HepG2 (cell line): Measurements from ENCODE around the gene TMC8. TPM values are rescaled to one million over a fixed set of nuclear protein-coding genes. Genes with fewer than 3 reads are reported as not detected.
A peak's percentile ranks its signal among the peaks of the same experiment; 100 is the strongest.

ENCODE experiments used
- HIC2 ChIP-seq: sonication (generic); formaldehyde crosslinking; IDR thresholded peaks from 2 replicates; pipeline ENCODE4 v1.9.0; 2022; ENCODE audit warnings: low read depth, missing genetic modification reagents
- HOXA5 ChIP-seq: sonication (generic); formaldehyde crosslinking; IDR thresholded peaks from 2 replicates; pipeline ENCODE4 v1.4.0; 2020; ENCODE audit warnings: missing genetic modification reagents
- KAT7 ChIP-seq: IDR thresholded peaks from 2 replicates; pipeline ENCODE4 v1.6.1; 2018; ENCODE audit warnings: borderline replicate concordance, missing compliant biosample characterization
- MAZ ChIP-seq, 2 experiments: sonication (generic) in 1 of 2; formaldehyde crosslinking in 1 of 2; IDR thresholded peaks; 2 replicates each; pipeline versions ENCODE4 v1.5.0 to v1.6.1; 2012 to 2020; ENCODE audit warnings: low read depth in 2 of 2, mild to moderate bottlenecking in 2 of 2, borderline replicate concordance in 1 of 2, improper control_type of control experiment in 1 of 2, low read length in 1 of 2, missing genetic modification reagents in 1 of 2, moderate library complexity in 1 of 2
- MTF1 ChIP-seq: sonication (generic); formaldehyde crosslinking; IDR thresholded peaks from 2 replicates; pipeline ENCODE4 v1.5.0; 2020; ENCODE audit warnings: missing genetic modification reagents
- PRPF4 ChIP-seq: fragments of 200-400 bp; formaldehyde crosslinking; IDR thresholded peaks from 2 replicates; pipeline ENCODE4 v1.6.1; 2016; ENCODE audit warnings: low read length, low read depth; ENCODE audit not compliant: poor library complexity, severe bottlenecking
- RCOR2 ChIP-seq: IDR thresholded peaks from 2 replicates; pipeline ENCODE4 v1.6.1; 2016; ENCODE audit warnings: missing biosample characterization, missing genetic modification reagents
- SETDB1 ChIP-seq: sonication (generic); formaldehyde crosslinking; IDR thresholded peaks from 2 replicates; pipeline ENCODE4 v1.5.1; 2020; ENCODE audit warnings: missing genetic modification reagents, mild to moderate bottlenecking, borderline replicate concordance
- SMC3 ChIP-seq: IDR thresholded peaks from 2 replicates; pipeline ENCODE4 v1.6.1; 2011; ENCODE audit warnings: low read length, improper control_type of control experiment
- TBX2 ChIP-seq: sonication (generic); formaldehyde crosslinking; IDR thresholded peaks from 2 replicates; pipeline ENCODE4 v1.5.0; 2020; ENCODE audit warnings: missing genetic modification reagents, mild to moderate bottlenecking, borderline replicate concordance
- TGIF2 ChIP-seq: IDR thresholded peaks from 2 replicates; pipeline ENCODE4 v1.6.1; 2016; ENCODE audit warnings: control low read depth, missing compliant biosample characterization
- ZFP91 ChIP-seq: sonication (generic); formaldehyde crosslinking; IDR thresholded peaks from 2 replicates; pipeline ENCODE4 v1.9.0; 2022; ENCODE audit warnings: missing genetic modification reagents, mild to moderate bottlenecking, borderline replicate concordance
- ZHX1 ChIP-seq: sonication (generic); formaldehyde crosslinking; IDR thresholded peaks from 2 replicates; pipeline ENCODE4 v1.8.1; 2022; ENCODE audit warnings: low read depth, mild to moderate bottlenecking, missing genetic modification reagents
- ZMYM2 ChIP-seq: sonication (generic); formaldehyde crosslinking; IDR thresholded peaks from 2 replicates; pipeline ENCODE4 v1.8.0; 2022; ENCODE audit warnings: mild to moderate bottlenecking, missing genetic modification reagents
- ZMYM3 ChIP-seq: sonication (generic); formaldehyde crosslinking; IDR thresholded peaks from 2 replicates; pipeline ENCODE4 v1.5.1; 2020; ENCODE audit warnings: mild to moderate bottlenecking, missing genetic modification reagents
- ZNF605 ChIP-seq: sonication (generic); formaldehyde crosslinking; IDR thresholded peaks from 2 replicates; pipeline ENCODE4 v1.8.0; 2022; ENCODE audit warnings: mild to moderate bottlenecking, missing genetic modification reagents
- ZNF687 ChIP-seq: sonication (generic); formaldehyde crosslinking; IDR thresholded peaks from 2 replicates; pipeline ENCODE4 v1.5.1; 2020; ENCODE audit warnings: mild to moderate bottlenecking, missing genetic modification reagents, moderate library complexity
- ZNF83 ChIP-seq: sonication (generic); formaldehyde crosslinking; IDR thresholded peaks from 2 replicates; pipeline ENCODE4 v1.4.0; 2020; ENCODE audit warnings: missing genetic modification reagents, mild to moderate bottlenecking, borderline replicate concordance
- polyA plus RNA-seq, 8 experiments: library from polyadenylated mRNA; depleted of rRNA in 3 of 8; stranded (reverse) in 7 of 8; unstranded in 1 of 8; fragments of >200 nt; fragmentation: Illumina TruSeq in 4 of 8; extraction: Trizol in 4 of 8; gene quantifications; 2 replicates each; pipeline versions ENCODE4 v1.2.1 to v1.2.3, GENCODE V29; 2011 to 2016; ENCODE audit warnings: low read depth in 4 of 8, missing spikeins in 1 of 8, mixed read lengths in 1 of 8; ENCODE audit not compliant: insufficient read depth in 1 of 8
- total RNA-seq, 5 experiments: library from RNA; depleted of rRNA; stranded (reverse); fragments of >200 nt; fragmentation: Illumina TruSeq; extraction: Trizol; gene quantifications; 2 replicates each; pipeline ENCODE4 v1.2.3, GENCODE V29; 2016; ENCODE audit warnings: low read depth in 1 of 5

TMC8 gene
- total and polyA plus RNA-seq, 2 of the 13 experiments (the other 11 are each of a cell fraction or from before 2014, with no cell fraction given) = 0.53 to 7.8 TPM

- TF ChIP-seq ZHX1 (CRISPR knock-in tag) (0 out of 2 replicates have a peak, but pooled peaks have one; percentile 17), ZNF83 (CRISPR knock-in tag) (peak; percentile 32; the same call in 1 of the 2 replicates), KAT7 (no peak), PRPF4 (no peak), ZNF687 (no peak), ZFP91 (CRISPR knock-in tag) (peak; percentile 44; the same call in 1 of the 2 replicates), MAZ (IDR thresholded peaks at IDR 0.05; ENCODE audit: borderline replicate concordance, low read depth, low read length) (no peak), MAZ (CRISPR knock-in tag; IDR thresholded peaks at IDR 0.05; ENCODE audit: low read depth) (0 out of 2 replicates have a peak, but pooled peaks have one; percentile 2), SETDB1 (CRISPR knock-in tag) (no peak), SMC3 (no peak), ZMYM2 (CRISPR knock-in tag) (peak; percentile 66; the same call in 1 of the 2 replicates), HIC2 (peak; percentile 41; the same call in 1 of the 2 replicates), MTF1 (no peak), ZMYM3 (peak; percentile 97), HOXA5 (CRISPR knock-in tag) (0 out of 2 replicates have a peak, but pooled peaks have one; percentile 32), TBX2 (0 out of 2 replicates have a peak, but pooled peaks have one; percentile 1), TGIF2 (CRISPR knock-in tag) (no peak), ZNF605 (CRISPR knock-in tag) (0 out of 2 replicates have a peak, but pooled peaks have one; percentile 9), RCOR2 (CRISPR knock-in tag) (peak; percentile 90)
Measured at GRCh38 chr17:78129351-78130089, 1.1 kb upstream of the TMC8 start (continued).
